ENCODE measurements around the gene ACTN2.

- TF ChIP-seq, protein P1, sequence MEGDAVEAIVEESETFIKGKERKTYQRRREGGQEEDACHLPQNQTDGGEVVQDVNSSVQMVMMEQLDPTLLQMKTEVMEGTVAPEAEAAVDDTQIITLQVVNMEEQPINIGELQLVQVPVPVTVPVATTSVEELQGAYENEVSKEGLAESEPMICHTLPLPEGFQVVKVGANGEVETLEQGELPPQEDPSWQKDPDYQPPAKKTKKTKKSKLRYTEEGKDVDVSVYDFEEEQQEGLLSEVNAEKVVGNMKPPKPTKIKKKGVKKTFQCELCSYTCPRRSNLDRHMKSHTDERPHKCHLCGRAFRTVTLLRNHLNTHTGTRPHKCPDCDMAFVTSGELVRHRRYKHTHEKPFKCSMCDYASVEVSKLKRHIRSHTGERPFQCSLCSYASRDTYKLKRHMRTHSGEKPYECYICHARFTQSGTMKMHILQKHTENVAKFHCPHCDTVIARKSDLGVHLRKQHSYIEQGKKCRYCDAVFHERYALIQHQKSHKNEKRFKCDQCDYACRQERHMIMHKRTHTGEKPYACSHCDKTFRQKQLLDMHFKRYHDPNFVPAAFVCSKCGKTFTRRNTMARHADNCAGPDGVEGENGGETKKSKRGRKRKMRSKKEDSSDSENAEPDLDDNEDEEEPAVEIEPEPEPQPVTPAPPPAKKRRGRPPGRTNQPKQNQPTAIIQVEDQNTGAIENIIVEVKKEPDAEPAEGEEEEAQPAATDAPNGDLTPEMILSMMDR (IDR thresholded peaks at IDR 0.05), result no peak
- no peak for TF ChIP-seq EZH2 (IDR thresholded peaks at IDR 0.05)
Measured at GRCh38 chr1:236677641-236678235, 8.6 kb upstream of the ACTN2 start.

All from neural progenitor cell (in vitro differentiated cells).